Measurements from ENCODE around the gene ZAP70. TPM values are rescaled to one million over a fixed set of nuclear protein-coding genes. Genes with fewer than 3 reads are reported as not detected.

Gene ZAP70

GRCh38 chr2:97781981-97782380 is 68.6 kb downstream of the ZAP70 start:
- no peak overlapping the region for H3K27ac ChIP-seq (ENCODE audit: low read depth, low read length)
- no peak overlapping the region for H3K23ac ChIP-seq (ENCODE audit: low read length)
- no peak overlapping the region for H3K4ac ChIP-seq (ENCODE audit: low read depth, low read length)
- no peaks in the 10 kb centered on the region for H3K27me3 ChIP-seq (ENCODE audit: insufficient read depth, low read length, poor library complexity)
- H3K18ac ChIP-seq (ENCODE audit: low read length), result no peak overlapping the region
- no peak overlapping the region for H4K5ac ChIP-seq (ENCODE audit: low read length)
- H3K79me1 ChIP-seq (ENCODE audit: low read length), result no peaks in the 10 kb centered on the region
- H3K79me2 ChIP-seq (ENCODE audit: control insufficient read depth, insufficient read depth, low read length), result no peaks in the 10 kb centered on the region
- H2BK5ac ChIP-seq (ENCODE audit: low read length), result no peak overlapping the region
- H3K36me3 ChIP-seq (ENCODE audit: control insufficient read depth, insufficient read depth, low read length), result no peaks in the 10 kb centered on the region
- no peak overlapping the region for H2BK15ac ChIP-seq (replicated peaks; ENCODE audit: low read depth)
- peak overlapping the region; percentile 36 for H3K56ac ChIP-seq (ENCODE audit: low read length)
- no CpG with 5 or more reads among the region's 4 CpGs for WGBS (ENCODE audit: extremely low coverage, insufficient coverage, low lambda C conversion rate)
- no peak overlapping the region for H3K4me3 ChIP-seq (ENCODE audit: low read length)
- peaks cover 4% of the 10 kb centered on the region for H3K4me1 ChIP-seq (ENCODE audit: control insufficient read depth, low read depth, low read length)
- no peak overlapping the region for H3K4me2 ChIP-seq (ENCODE audit: low read length)
- no peak overlapping the region for H3K9ac ChIP-seq (ENCODE audit: low read length)
- DNase-seq, result no peak
- no peak overlapping the region for H2BK120ac ChIP-seq (ENCODE audit: low read depth, low read length)
- no peak overlapping the region for H2AK5ac ChIP-seq (ENCODE audit: low read length)
- no peak overlapping the region for H4K8ac ChIP-seq (ENCODE audit: low read depth, low read length)

GRCh38 chr2:97784953-97785352 is 71.6 kb downstream of the ZAP70 start:
- DNase-seq, result no peak
- Histone ChIP-seq H3K4ac (ENCODE audit: low read depth, low read length) (no peak overlapping the region), H2BK5ac (ENCODE audit: low read length) (no peak overlapping the region), H4K8ac (ENCODE audit: low read depth, low read length) (no peak overlapping the region), H2BK15ac (replicated peaks; ENCODE audit: low read depth) (no peak overlapping the region), H3K56ac (ENCODE audit: low read length) (no peak overlapping the region), H3K23ac (ENCODE audit: low read length) (no peak overlapping the region), H2BK120ac (ENCODE audit: low read depth, low read length) (no peak overlapping the region), H3K18ac (ENCODE audit: low read length) (no peak overlapping the region), H3K36me3 (ENCODE audit: control insufficient read depth, insufficient read depth, low read length) (no peaks in the 10 kb centered on the region), H2AK5ac (ENCODE audit: low read length) (no peak overlapping the region), H3K79me2 (ENCODE audit: control insufficient read depth, insufficient read depth, low read length) (no peaks in the 10 kb centered on the region), H3K27ac (ENCODE audit: low read depth, low read length) (no peak overlapping the region), H3K4me1 (ENCODE audit: control insufficient read depth, low read depth, low read length) (peaks cover 4% of the 10 kb centered on the region), H3K9ac (ENCODE audit: low read length) (no peak overlapping the region), H3K27me3 (ENCODE audit: insufficient read depth, low read length, poor library complexity) (no peaks in the 10 kb centered on the region), H4K5ac (ENCODE audit: low read length) (no peak overlapping the region), H3K79me1 (ENCODE audit: low read length) (no peaks in the 10 kb centered on the region), H3K4me3 (ENCODE audit: low read length) (no peak overlapping the region), H3K4me2 (ENCODE audit: low read length) (no peak overlapping the region)

- no peak overlapping the region for H3K27ac ChIP-seq (ENCODE audit: low read depth, low read length)
- no CpG with 5 or more reads among the region's 2 CpGs for WGBS (ENCODE audit: extremely low coverage, insufficient coverage, low lambda C conversion rate)
- H2BK5ac ChIP-seq (ENCODE audit: low read length), result no peak overlapping the region
- H4K8ac ChIP-seq (ENCODE audit: low read depth, low read length), result no peak overlapping the region
- H3K23ac ChIP-seq (ENCODE audit: low read length), result no peak overlapping the region
- H2BK15ac ChIP-seq (replicated peaks; ENCODE audit: low read depth), result no peak overlapping the region
- H3K4me2 ChIP-seq (ENCODE audit: low read length), result no peak overlapping the region
- no peak overlapping the region for H2AK5ac ChIP-seq (ENCODE audit: low read length)
- H3K4me1 ChIP-seq (ENCODE audit: control insufficient read depth, low read depth, low read length), result peaks cover 4% of the 10 kb centered on the region
- no peaks in the 10 kb centered on the region for H3K36me3 ChIP-seq (ENCODE audit: control insufficient read depth, insufficient read depth, low read length)
- H3K56ac ChIP-seq (ENCODE audit: low read length), result no peak overlapping the region
- H3K9ac ChIP-seq (ENCODE audit: low read length), result no peak overlapping the region
- no peak overlapping the region for H3K4me3 ChIP-seq (ENCODE audit: low read length)
- no peak for DNase-seq
- no peak overlapping the region for H4K5ac ChIP-seq (ENCODE audit: low read length)
- no peak overlapping the region for H2BK120ac ChIP-seq (ENCODE audit: low read depth, low read length)
- no peak overlapping the region for H3K18ac ChIP-seq (ENCODE audit: low read length)
- H3K4ac ChIP-seq (ENCODE audit: low read depth, low read length), result no peak overlapping the region
- no peaks in the 10 kb centered on the region for H3K27me3 ChIP-seq (ENCODE audit: insufficient read depth, low read length, poor library complexity)
- no peaks in the 10 kb centered on the region for H3K79me1 ChIP-seq (ENCODE audit: low read length)
- H3K79me2 ChIP-seq (ENCODE audit: control insufficient read depth, insufficient read depth, low read length), result no peaks in the 10 kb centered on the region
Measured at GRCh38 chr2:97785818-97786217, 72.4 kb downstream of the ZAP70 start.

GRCh38 chr2:97788986-97789644 is 75.7 kb downstream of the ZAP70 start:
- H3K36me3 ChIP-seq (ENCODE audit: control insufficient read depth, insufficient read depth, low read length), result no peaks in the 10 kb centered on the region
- no peak for DNase-seq

More at GRCh38 chr2:97788986-97789644, 75.7 kb downstream of the ZAP70 start:
- Histone ChIP-seq H2BK15ac (replicated peaks; ENCODE audit: low read depth) (no peak overlapping the region), H3K4me2 (ENCODE audit: low read length) (no peak overlapping the region), H3K27me3 (ENCODE audit: insufficient read depth, low read length, poor library complexity) (no peaks in the 10 kb centered on the region), H3K56ac (ENCODE audit: low read length) (no peak overlapping the region), H2BK5ac (ENCODE audit: low read length) (no peak overlapping the region), H3K27ac (ENCODE audit: low read depth, low read length) (no peak overlapping the region), H4K5ac (ENCODE audit: low read length) (no peak overlapping the region), H3K23ac (ENCODE audit: low read length) (no peak overlapping the region), H3K79me1 (ENCODE audit: low read length) (no peaks in the 10 kb centered on the region), H3K4ac (ENCODE audit: low read depth, low read length) (no peak overlapping the region), H2AK5ac (ENCODE audit: low read length) (no peak overlapping the region), H3K79me2 (ENCODE audit: control insufficient read depth, insufficient read depth, low read length) (no peaks in the 10 kb centered on the region), H2BK120ac (ENCODE audit: low read depth, low read length) (no peak overlapping the region), H4K8ac (ENCODE audit: low read depth, low read length) (no peak overlapping the region), H3K4me1 (ENCODE audit: control insufficient read depth, low read depth, low read length) (no peaks in the 10 kb centered on the region), H3K18ac (ENCODE audit: low read length) (no peak overlapping the region), H3K4me3 (ENCODE audit: low read length) (no peak overlapping the region), H3K9ac (ENCODE audit: low read length) (no peak overlapping the region)
- no CpG with 5 or more reads among the region's 7 CpGs for WGBS (ENCODE audit: extremely low coverage, insufficient coverage, low lambda C conversion rate)

Small RNAs within 50 kb of the gene (small RNA-seq; reads per million reads assigned to genes)
- not detected for gene RNU4-8P (ENCODE audit: insufficient read depth)

Data from mesendoderm (in vitro differentiated cells).